GM18507 (cell line): ENCODE data around the gene PODXL.
"Not testable (repeated sequence)": the region's sequence is repeated elsewhere in the genome, so short reads cannot be mapped to it uniquely, and the experiment has no call there.

Experiments
- DNase-seq: peaks from one replicate; pipeline ENCODE4 v3.0.0; 2011; ENCODE audit warnings: low read depth; ENCODE audit not compliant: insufficient read length; ENCODE audit errors: extremely low spot score
- FAIRE-seq: peaks from 2 replicates; lab custom pipeline; 2011; peaks lifted over from hg19 to GRCh38; lab: Jason Lieb, UNC

PODXL gene

GRCh38 chr7:131466735-131467365 is 89.6 kb downstream of the PODXL start:
- FAIRE-seq (no peak), DNase-seq (no peak)

- not testable (repeated sequence) for FAIRE-seq, DNase-seq
Observed at GRCh38 chr7:131462715-131463114, 93.7 kb downstream of the PODXL start.

- FAIRE-seq = no peak
- no peak for DNase-seq
Observed at GRCh38 chr7:131462059-131462458, 94.4 kb downstream of the PODXL start.

- no peak for DNase-seq
Observed at GRCh38 chr7:131459256-131459655, 97.2 kb downstream of the PODXL start.

GRCh38 chr7:131456338-131456737 is 100.1 kb downstream of the PODXL start:
- DNase-seq = no peak
- peak; percentile 5 for FAIRE-seq

More at GRCh38 chr7:131459256-131459655, 97.2 kb downstream of the PODXL start:
- no peak for FAIRE-seq

GRCh38 chr7:131455546-131455945 is 100.9 kb downstream of the PODXL start:
- DNase-seq (peak; percentile 3), FAIRE-seq (no peak)

- FAIRE-seq (peak; percentile 68), DNase-seq (no peak)
Observed at GRCh38 chr7:131455001-131455400, 101.4 kb downstream of the PODXL start.

- FAIRE-seq = no peak
- DNase-seq = no peak
Observed at GRCh38 chr7:131454498-131454897, 101.9 kb downstream of the PODXL start.
